DOHH2 (cell line): ENCODE results near the gene KRTAP5-2.
A peak's percentile ranks its signal among the peaks of the same experiment; 100 is the strongest.

Experiments used
- H3F3A ChIP-seq: fragments of 200-600 bp; sonication (generic), shearing (Covaris generic); 2 replicates; pipeline ENCODE4 v1.6.0; 2016; ENCODE audit warnings: antibody characterized with exemption, mild to moderate bottlenecking; ENCODE audit not compliant: control insufficient read depth, insufficient read depth
- H3K27ac ChIP-seq: fragments of 200-600 bp; sonication (generic); 2 replicates; pipeline ENCODE4 v1.5.1; 2014; ENCODE audit warnings: low read depth, mild to moderate bottlenecking, low read length, moderate library complexity
- H3K27me3 ChIP-seq: fragments of 200-600 bp; sonication (generic); 2 replicates; pipeline ENCODE4 v1.6.1; 2014; ENCODE audit warnings: mild to moderate bottlenecking, low read length, mixed read lengths; ENCODE audit not compliant: control insufficient read depth
- H3K36me3 ChIP-seq: fragments of 200-600 bp; sonication (generic); 2 replicates; pipeline ENCODE4 v1.6.1; 2014; ENCODE audit warnings: mild to moderate bottlenecking, low read length, moderate library complexity, mixed read lengths; ENCODE audit not compliant: control insufficient read depth
- H3K4me1 ChIP-seq: fragments of 200-600 bp; sonication (generic); 2 replicates; pipeline ENCODE4 v1.6.1; 2014; ENCODE audit warnings: mild to moderate bottlenecking, low read length, mixed read lengths; ENCODE audit not compliant: control insufficient read depth
- H3K4me2 ChIP-seq: fragments of 200-600 bp; sonication (generic); 2 replicates; pipeline ENCODE4 v1.6.0; 2014; ENCODE audit warnings: mild to moderate bottlenecking, low read length, moderate library complexity
- H3K4me3 ChIP-seq: fragments of 200-600 bp; sonication (generic); 2 replicates; pipeline ENCODE4 v1.5.1; 2014; ENCODE audit warnings: mild to moderate bottlenecking, low read length, mixed read lengths
- H3K79me2 ChIP-seq: fragments of 200-600 bp; sonication (generic); 2 replicates; pipeline ENCODE4 v1.6.1; 2014; ENCODE audit warnings: mild to moderate bottlenecking, low read length, mixed read lengths; ENCODE audit not compliant: control insufficient read depth
- H3K9me2 ChIP-seq: fragments of 200-600 bp; sonication (generic); replicated peaks from 2 replicates; pipeline ENCODE4 v1.6.1; 2014; ENCODE audit warnings: mild to moderate bottlenecking, low read length, mixed read lengths; ENCODE audit not compliant: control insufficient read depth
- H3K9me3 ChIP-seq: fragments of 200-600 bp; sonication (generic); 2 replicates; pipeline ENCODE4 v1.6.1; 2014; ENCODE audit warnings: antibody characterized with exemption, low read length, mixed read lengths; ENCODE audit not compliant: control insufficient read depth, insufficient read depth
- H4K20me1 ChIP-seq: fragments of 200-600 bp; sonication (generic); 2 replicates; pipeline ENCODE4 v1.6.0; 2014; ENCODE audit warnings: low read depth, mild to moderate bottlenecking, antibody characterized with exemption, low read length, moderate library complexity; ENCODE audit not compliant: control insufficient read depth, insufficient read depth
- CTCF ChIP-seq: fragments of 200-600 bp; sonication (generic); IDR thresholded peaks from one replicate; pipeline ENCODE4 v1.5.1; 2014; ENCODE audit warnings: antibody characterized with exemption, mild to moderate bottlenecking, low read depth, low read length; ENCODE audit not compliant: poor library complexity, severe bottlenecking
- EZH2phosphoT487 ChIP-seq: fragments of 200-600 bp; sonication (generic); IDR thresholded peaks from 2 replicates; pipeline ENCODE4 v1.6.1; 2017; ENCODE audit warnings: borderline replicate concordance, mild to moderate bottlenecking, antibody characterized with exemption, low read length, moderate library complexity, mixed read lengths

The KRTAP5-2 gene

GRCh38 chr11:1573077-1573902 lies 24.8 kb downstream of the KRTAP5-2 start:
- Histone ChIP-seq H3K9me3 (no peaks in the 10 kb centered on the region), H3K4me2 (peak overlapping the region; percentile 79), H3F3A (no peaks in the 10 kb centered on the region), H3K4me1 (peaks cover 28% of the 10 kb centered on the region), H4K20me1 (no peaks in the 10 kb centered on the region), H3K27ac (no peak overlapping the region), H3K27me3 (peaks cover 47% of the 10 kb centered on the region), H3K4me3 (peak overlapping the region; percentile 61), H3K36me3 (no peaks in the 10 kb centered on the region), H3K79me2 (no peaks in the 10 kb centered on the region), H3K9me2 (no peaks in the 10 kb centered on the region)
- TF ChIP-seq EZH2phosphoT487 (no peak), CTCF (no peak)

- Histone ChIP-seq H3K9me2 (no peaks in the 10 kb centered on the region), H3K4me1 (peaks cover 28% of the 10 kb centered on the region), H3K27ac (no peak within 1 kb of the TSS), H3K27me3 (peaks cover 46% of the 10 kb centered on the region), H3F3A (no peaks in the 10 kb centered on the region), H3K36me3 (no peaks in the 10 kb centered on the region), H3K9me3 (no peaks in the 10 kb centered on the region), H4K20me1 (no peaks in the 10 kb centered on the region), H3K4me2 (peak within 1 kb of the TSS; percentile 79), H3K4me3 (peak within 1 kb of the TSS; percentile 61), H3K79me2 (no peaks in the 10 kb centered on the region)
- TF ChIP-seq CTCF (no peak), EZH2phosphoT487 (peak; percentile 87; the same call in 1 of the 2 replicates)
Observed at GRCh38 chr11:1572197-1573076, 25.7 kb downstream of the KRTAP5-2 start, which contains the start of gene DUSP8. Gene DUSP8, minus strand, starts transcription at chr11:1572271. Its CDS starts 6,445 bp downstream, at chr11:1565826.

- Histone ChIP-seq H3K9me2 (no peaks in the 10 kb centered on the region), H3K36me3 (no peaks in the 10 kb centered on the region), H3F3A (no peaks in the 10 kb centered on the region), H3K27ac (no peak overlapping the region), H3K9me3 (no peaks in the 10 kb centered on the region), H3K4me1 (peaks cover 28% of the 10 kb centered on the region), H3K79me2 (no peaks in the 10 kb centered on the region), H3K4me3 (no peak overlapping the region), H4K20me1 (no peaks in the 10 kb centered on the region), H3K4me2 (no peak overlapping the region), H3K27me3 (peaks cover 46% of the 10 kb centered on the region)
- TF ChIP-seq CTCF (no peak), EZH2phosphoT487 (no peak)
Observed at GRCh38 chr11:1571760-1572196, 26.3 kb downstream of the KRTAP5-2 start.
